ENCODE results near the gene ACLY. TPM values are rescaled to one million over a fixed set of nuclear protein-coding genes. Genes with fewer than 3 reads are reported as not detected.

The ACLY gene
- total and polyA plus RNA-seq, 2 of the 13 experiments (the other 11 are each of a cell fraction or from before 2014, with no cell fraction given), result 111 to 218 TPM

GRCh38 chr17:41909088-41909487 is 9.7 kb downstream of the ACLY start:
- TF ChIP-seq ZNF263 (CRISPR knock-in tag; IDR thresholded peaks at IDR 0.05) (no peak), ATF1 (CRISPR knock-in tag; IDR thresholded peaks at IDR 0.05) (no peak), RBM22 (optimal IDR thresholded peaks at IDR 0.05; ENCODE audit: low read length) (peak; percentile 75), POLR2G (IDR thresholded peaks at IDR 0.05; ENCODE audit: low read depth, low read length) (0 out of 2 replicates have a peak, but pooled peaks have one; percentile 7), ZFP36L1 (CRISPR knock-in tag; IDR thresholded peaks at IDR 0.05) (no peak), GATAD2A (CRISPR knock-in tag; IDR thresholded peaks at IDR 0.05) (no peak), AGO2 (optimal IDR thresholded peaks at IDR 0.05; ENCODE audit: low read depth, low read length) (peak; percentile 37), GLMP (CRISPR knock-in tag; IDR thresholded peaks at IDR 0.05; ENCODE audit: borderline replicate concordance) (no peak), SETDB1 (CRISPR knock-in tag; IDR thresholded peaks at IDR 0.05; ENCODE audit: borderline replicate concordance) (no peak), AKAP8 (CRISPR knock-in tag; IDR thresholded peaks at IDR 0.05) (peak; percentile 5; the same call in 1 of the 2 replicates), ZNF572 (CRISPR knock-in tag; IDR thresholded peaks at IDR 0.05) (0 out of 2 replicates have a peak, but pooled peaks have one; percentile 58), HMG20A (CRISPR knock-in tag; IDR thresholded peaks at IDR 0.05; ENCODE audit: borderline replicate concordance) (no peak), ZNF766 (CRISPR knock-in tag; IDR thresholded peaks at IDR 0.05; ENCODE audit: borderline replicate concordance) (0 out of 2 replicates have a peak, but pooled peaks have one; percentile 8), SRSF1 (optimal IDR thresholded peaks at IDR 0.05; ENCODE audit: low read depth, low read length) (peak; percentile 31), ZNF639 (CRISPR knock-in tag; conservative IDR thresholded peaks at IDR 0.05) (no peak), CREM (IDR thresholded peaks at IDR 0.05) (no peak), CREM (CRISPR knock-in tag; IDR thresholded peaks at IDR 0.05) (no peak), ZNF513 (CRISPR knock-in tag; conservative IDR thresholded peaks at IDR 0.05) (no peak), ZNF451 (CRISPR knock-in tag; IDR thresholded peaks at IDR 0.05) (no peak), NFKB2 (CRISPR knock-in tag; IDR thresholded peaks at IDR 0.05; ENCODE audit: borderline replicate concordance) (0 out of 2 replicates have a peak, but pooled peaks have one; percentile 10)
- Histone ChIP-seq H3K9ac (ENCODE audit: insufficient read depth, low read depth, low read length) (no peak overlapping the region), H3K9me3 (ENCODE audit: low read length) (no peaks in the 10 kb centered on the region), H3K27me3 (ENCODE audit: control insufficient read depth in 1 of 2, insufficient read depth in 2 of 2, low read length in 2 of 2) (no peaks in the 10 kb centered on the region), H3K79me2 (ENCODE audit: insufficient read depth, low read length) (peaks cover 27% of the 10 kb centered on the region), H3K4me1 (ENCODE audit: insufficient read depth, low read length) (peaks cover 66% of the 10 kb centered on the region), H3K27ac (ENCODE audit: extremely low read length, insufficient read depth, low read length) (peak overlapping the region; percentile 41), H4K20me1 (ENCODE audit: insufficient read depth, low read length) (peaks cover 15% of the 10 kb centered on the region), H3K4me2 (ENCODE audit: low read depth, low read length) (no peak overlapping the region), H3K4me3 (replicated peaks in 1 of 3; ENCODE audit: insufficient read depth in 1 of 3, low read depth in 2 of 3, low read length in 3 of 3) (no peak overlapping the region), H2AFZ (ENCODE audit: low read length) (no peak overlapping the region), H3K36me3 (replicated peaks in 1 of 2; ENCODE audit: control insufficient read depth in 1 of 2, insufficient read depth in 2 of 2, low read length in 2 of 2) (peaks cover 47 to 82% of the 10 kb centered on the region in 2 experiments)
- FAIRE-seq (no peak), ATAC-seq (no peak), DNase-seq (ENCODE audit: low spot score) (no peak)
- ChIA-PET CTCF (ENCODE audit: low intra/inter-chr PET ratio, low total read pairs) (no interaction called here), POLR2A (interaction anchor here (1.4 to 4.2 kb wide), 7 partner anchors 10 to 212 kb away, joined by 3 to 57 read pairs (median 8); partner anchors contain the start of genes ACLY, CNP, KAT2A and KLHL11)
- intact Hi-C loops (cut with micrococcal nuclease; ENCODE audit: unreplicated experiment), result loop anchor here (5.0 kb wide), 1 partner anchor 42 kb away; the partner anchor contains the start of gene KLHL11
- 96% methylated on average over 13 of the region's 13 CpGs for WGBS (ENCODE audit: low lambda C conversion rate)
- BruUV-seq (replicated peaks), result no TSS peak
- in situ Hi-C loops (cut with HindIII; ENCODE audit: extremely low pct_ligation_motif_present, low pct_unique_long_range_greater_than_20kb), result no loop called here

Data from HepG2 (cell line).